Panc1 (cell line): ENCODE results near the gene SMG6.

Source experiments
- CTCF ChIP-seq: fragments of 450-650 bp; IDR thresholded peaks from 2 replicates; pipeline ENCODE4 v1.5.1; 2017; ENCODE audit warnings: mild to moderate bottlenecking
- POLR2AphosphoS5 ChIP-seq: IDR thresholded peaks from 2 replicates; pipeline ENCODE4 v1.6.1; 2012; ENCODE audit warnings: mild to moderate bottlenecking, low read depth, low read length, moderate library complexity
- REST ChIP-seq, 2 experiments: IDR thresholded peaks; 2 replicates each; pipeline ENCODE4 v1.6.1; 2011 to 2012; ENCODE audit warnings: low read depth in 2 of 2, control low read depth in 1 of 2, low read length in 1 of 2, mild to moderate bottlenecking in 1 of 2, moderate library complexity in 1 of 2; ENCODE audit not compliant: insufficient read depth in 1 of 2
- SIN3A ChIP-seq: IDR thresholded peaks from 2 replicates; pipeline ENCODE4 v1.6.1; 2012; ENCODE audit warnings: low read depth, mild to moderate bottlenecking, low read length, moderate library complexity, borderline replicate concordance; ENCODE audit not compliant: insufficient read depth

- TF ChIP-seq CTCF (peak; percentile 95), SIN3A (no peak), POLR2AphosphoS5 (no peak), REST (IDR thresholded peaks at IDR 0.05; ENCODE audit: insufficient read depth in 1 of 2, low read depth in 2 of 2, low read length in 1 of 2) (no peak)
Measured at GRCh38 chr17:2054512-2055291, 248.9 kb downstream of the SMG6 start, which contains the start of gene HIC1.
